Measurements from ENCODE around the gene NPR1.

GRCh38 chr1:153678519-153679336, at the start of gene NPR1:
- TF ChIP-seq HOXD13 (CRISPR knock-in tag; IDR thresholded peaks at IDR 0.05; ENCODE audit: borderline replicate concordance) (no peak), ZNF121 (tag by site-specific recombination; IDR thresholded peaks at IDR 0.05) (no peak), ZNF335 (tag by site-specific recombination; conservative IDR thresholded peaks at IDR 0.05) (peak; percentile 95), CTCF (tag by site-specific recombination; IDR thresholded peaks at IDR 0.05) (peak; percentile 85)

All from HEK293 (cell line).